GM23338 (cell line): ENCODE results near the gene GUCA1A.

Source experiments
- CREB1 ChIP-seq: fragments of 250-450 bp; sonication (Bioruptor Pico); IDR thresholded peaks from 2 replicates; pipeline ENCODE4 v1.5.0; 2020; ENCODE audit warnings: low read depth, mild to moderate bottlenecking, moderate library complexity
- CTCF ChIP-seq, 2 experiments: fragments of 200-600 bp in 1 of 2; sonication (generic) in 1 of 2; conservative IDR thresholded peaks; 2 replicates each; pipeline versions ENCODE4 v1.5.1 to v1.6.1; 2016 to 2017; ENCODE audit warnings: antibody characterized with exemption in 2 of 2, low read depth in 2 of 2, mild to moderate bottlenecking in 2 of 2, moderate library complexity in 1 of 2
- EZH2 ChIP-seq: fragments of 200-600 bp; sonication (generic); IDR thresholded peaks from one replicate; pipeline ENCODE4 v1.8.0; 2017; ENCODE audit warnings: antibody characterized with exemption, mild to moderate bottlenecking, low read depth; ENCODE audit not compliant: unreplicated experiment
- EZH2phosphoT487 ChIP-seq: fragments of 200-600 bp; sonication (generic); IDR thresholded peaks from one replicate; pipeline ENCODE4 v1.8.1; 2018; ENCODE audit warnings: antibody characterized with exemption; ENCODE audit not compliant: unreplicated experiment
- JUNB ChIP-seq: IDR thresholded peaks from one replicate; pipeline ENCODE4 v1.6.1; 2016; ENCODE audit warnings: antibody characterized with exemption; ENCODE audit not compliant: unreplicated experiment
- POLR2AphosphoS5 ChIP-seq: IDR thresholded peaks from 2 replicates; pipeline ENCODE4 v1.6.1; 2016; ENCODE audit warnings: antibody characterized with exemption, low read depth

- TF ChIP-seq CTCF (conservative IDR thresholded peaks at IDR 0.05; ENCODE audit: low read depth in 2 of 2) (no peak), POLR2AphosphoS5 (no peak), EZH2phosphoT487 (no peak), EZH2 (no peak), CREB1 (CRISPR knock-in tag) (no peak), JUNB (no peak)
These were observed 31.7 kb downstream of the GUCA1A start for GRCh38 chr6:42204768-42205282.
